Measurements from ENCODE around the gene NRG3. TPM values are rescaled to one million over a fixed set of nuclear protein-coding genes. Genes with fewer than 3 reads are reported as not detected.

Gene NRG3
- total and polyA plus RNA-seq, 2 of the 8 experiments (the other 6 are each of a cell fraction or from before 2014, with no cell fraction given): 4.2 to 5.0 TPM

DNA sequence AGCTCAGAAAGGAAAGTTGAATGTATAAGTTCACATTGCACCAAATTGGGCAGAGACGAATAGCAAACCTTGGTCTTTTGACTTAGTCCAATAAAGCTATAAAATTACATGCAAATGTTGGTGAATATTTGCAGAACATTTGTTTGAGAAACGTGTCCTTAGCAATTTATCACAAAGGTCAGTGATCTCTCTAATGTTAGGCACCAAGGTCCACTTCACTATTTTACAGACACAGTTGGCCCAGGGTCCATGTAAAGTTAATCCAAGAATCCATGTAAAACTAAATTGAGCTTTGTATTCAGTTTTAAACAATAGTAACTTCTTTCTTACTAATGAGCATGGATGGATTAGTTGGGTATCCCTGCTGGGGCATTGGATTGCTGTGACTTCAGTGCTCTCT lies 617.7 kb downstream of the NRG3 start:
- no peak overlapping the region for H3K4ac ChIP-seq (replicated peaks; ENCODE audit: insufficient read length, low read depth, low read length)
- no peak overlapping the region for H3K4me3 ChIP-seq (ENCODE audit: extremely low read depth in 1 of 4, insufficient read depth in 2 of 4, low read depth in 3 of 4, low read length in 4 of 4)
- H3K56ac ChIP-seq (replicated peaks; ENCODE audit: insufficient read length, low read depth, low read length): no peak overlapping the region
- no peak overlapping the region for H2BK120ac ChIP-seq (replicated peaks; ENCODE audit: low read depth, low read length)
- no peak overlapping the region for H4K91ac ChIP-seq (replicated peaks; ENCODE audit: insufficient read length, low read length)
- H3K23ac ChIP-seq (ENCODE audit: insufficient read length): no peak overlapping the region
- H3K4me1 ChIP-seq (replicated peaks in 1 of 4; ENCODE audit: control insufficient read depth in 3 of 4, insufficient read depth in 4 of 4, low read length in 3 of 4): no peaks in the 10 kb centered on the region
- no peaks in the 10 kb centered on the region for H4K20me1 ChIP-seq (replicated peaks in 1 of 2; ENCODE audit: control insufficient read depth in 1 of 2, insufficient read depth in 2 of 2, low read length in 2 of 2)
- ChIA-PET CTCF (ENCODE audit: partially characterized antibody) (no interaction called here), POLR2A (ENCODE audit: partially characterized antibody) (interaction anchor here (1.5 kb wide), 1 partner anchor 15 kb away, joined by 3 read pairs; no protein-coding TSS in a partner anchor)
- no peak overlapping the region for H2AFZ ChIP-seq (ENCODE audit: low read length)
- H3K4me2 ChIP-seq (ENCODE audit: insufficient read depth in 1 of 2, low read depth in 2 of 2, low read length in 2 of 2): no peak overlapping the region
- no peak overlapping the region for H4K5ac ChIP-seq (ENCODE audit: insufficient read length, low read depth, low read length)
- DNase-seq (ENCODE audit: low read depth in 1 of 2, low spot score in 2 of 2): no peak
- H2BK15ac ChIP-seq (ENCODE audit: low read length): no peak overlapping the region
- no peak for TF ChIP-seq TCF12 (IDR thresholded peaks at IDR 0.05; ENCODE audit: low read depth, low read length)
- no peak overlapping the region for H2AK5ac ChIP-seq (ENCODE audit: low read depth, low read length)
- H2BK5ac ChIP-seq (ENCODE audit: low read depth, low read length): no peak overlapping the region
- H3K27me3 ChIP-seq (replicated peaks in 1 of 4; ENCODE audit: control insufficient read depth in 3 of 4, extremely low read depth in 1 of 4, insufficient read depth in 3 of 4, low read length in 3 of 4): no peaks in the 10 kb centered on the region
- H3K79me2 ChIP-seq (ENCODE audit: control insufficient read depth in 1 of 2, insufficient read depth in 2 of 2, low read length in 2 of 2): no peaks in the 10 kb centered on the region
- H3K23me2 ChIP-seq (ENCODE audit: low read depth, low read length): no peaks in the 10 kb centered on the region
- no peaks in the 10 kb centered on the region for H3K79me1 ChIP-seq (ENCODE audit: low read depth, low read length)
- no peak overlapping the region for H4K8ac ChIP-seq (ENCODE audit: extremely low read depth, insufficient read depth, low read length)
- no peak overlapping the region for H3K27ac ChIP-seq (ENCODE audit: low read depth, low read length)
- no peak overlapping the region for H3K14ac ChIP-seq (ENCODE audit: insufficient read length)
- no peak overlapping the region for H3K9ac ChIP-seq (replicated peaks in 1 of 4; ENCODE audit: extremely low read depth in 1 of 4, low read depth in 3 of 4, low read length in 3 of 4)
- H3K9me3 ChIP-seq (ENCODE audit: insufficient read depth in 2 of 2, low read depth in 1 of 2, low read length in 1 of 2): no peaks in the 10 kb centered on the region
- no peak overlapping the region for H2BK20ac ChIP-seq (ENCODE audit: low read length)
- 95% methylated on average over 2 of the region's 2 CpGs; no CpG with 5 or more reads in 1 of the 2 experiments for WGBS, 2 experiments (ENCODE audit: extremely low coverage in 1 of 2, insufficient coverage in 1 of 2, insufficient read length in 1 of 2, insufficient replicate concordance in 2 of 2, low coverage in 1 of 2, low lambda C conversion rate in 2 of 2, missing lambda C conversion rate in 1 of 2)
- FAIRE-seq: no peak
- H3K18ac ChIP-seq (ENCODE audit: extremely low read depth, low read length): no peak overlapping the region
- no peaks in the 10 kb centered on the region; a peak in 1 of 8 replicates for H3K36me3 ChIP-seq (ENCODE audit: control insufficient read depth in 2 of 4, insufficient read depth in 4 of 4, low read length in 3 of 4)
- H2BK12ac ChIP-seq (ENCODE audit: low read depth, low read length): no peak overlapping the region
